ENCODE data around the gene PPP2R5C.

Gene PPP2R5C

GRCh38 chr14:101950100-101950499 lies 188.6 kb downstream of the PPP2R5C start:
- DNase-seq (ENCODE audit: low spot score), result no peak

GRCh38 chr14:101950516-101951215 lies 189.2 kb downstream of the PPP2R5C start:
- no peak for DNase-seq (ENCODE audit: low spot score)

GRCh38 chr14:101953151-101953550 lies 191.6 kb downstream of the PPP2R5C start:
- no peak for DNase-seq (ENCODE audit: low spot score)

- DNase-seq (ENCODE audit: low spot score), result no peak
These were observed 193.0 kb downstream of the PPP2R5C start for GRCh38 chr14:101954501-101954900.

- DNase-seq (ENCODE audit: low spot score), result no peak
These were observed 194.2 kb downstream of the PPP2R5C start for GRCh38 chr14:101955695-101956161.

- DNase-seq (ENCODE audit: low spot score), result no peak
These were observed 194.8 kb downstream of the PPP2R5C start for GRCh38 chr14:101956179-101956885.

GRCh38 chr14:101957406-101958234 lies 196.1 kb downstream of the PPP2R5C start:
- no peak for DNase-seq (ENCODE audit: low spot score)

GRCh38 chr14:101958418-101959180 lies 197.1 kb downstream of the PPP2R5C start:
- no peak for DNase-seq (ENCODE audit: low spot score)

GRCh38 chr14:101959277-101959676 lies 197.8 kb downstream of the PPP2R5C start:
- DNase-seq (ENCODE audit: low spot score), result no peak

GRCh38 chr14:101960225-101960624 lies 198.7 kb downstream of the PPP2R5C start:
- DNase-seq (ENCODE audit: low spot score), result no peak

GRCh38 chr14:101961011-101961721 lies 199.7 kb downstream of the PPP2R5C start:
- DNase-seq (ENCODE audit: low spot score), result peak; percentile 62

- DNase-seq (ENCODE audit: low spot score), result no peak
These were observed 200.4 kb downstream of the PPP2R5C start for GRCh38 chr14:101961746-101962502.

- peak; percentile 46 for DNase-seq (ENCODE audit: low spot score)
These were observed 201.0 kb downstream of the PPP2R5C start for GRCh38 chr14:101962503-101962874.

- DNase-seq (ENCODE audit: low spot score), result no peak
These were observed 201.5 kb downstream of the PPP2R5C start for GRCh38 chr14:101963052-101963451.

GRCh38 chr14:101963656-101964296 lies 202.3 kb downstream of the PPP2R5C start:
- DNase-seq (ENCODE audit: low spot score), result peak; percentile 24

GRCh38 chr14:101964297-101965180 lies 203.0 kb downstream of the PPP2R5C start, which contains the start of gene DYNC1H1:
DYNC1H1 (plus strand) TSS chr14:101964573; CDS start chr14:101964692, 119 bp downstream.
- DNase-seq (ENCODE audit: low spot score), result peak; percentile 93

- peak; percentile 77 for DNase-seq (ENCODE audit: low spot score)
These were observed 203.7 kb downstream of the PPP2R5C start for GRCh38 chr14:101965181-101965544.

- DNase-seq (ENCODE audit: low spot score), result no peak
These were observed 204.5 kb downstream of the PPP2R5C start for GRCh38 chr14:101965770-101966722.

Measured in globus pallidus (tissue), 1 donor.